HG03139 (cell line): Measurements from ENCODE around the gene DHRSX.
"Not testable (repeated sequence)": the region's sequence is repeated elsewhere in the genome, so short reads cannot be mapped to it uniquely, and the experiment has no call there.

Experiments
- ATAC-seq: cut with Tn5 transposase; IDR thresholded peaks from one replicate; pipeline ENCODE4 v1.9.1; 2021; ENCODE audit not compliant: unreplicated experiment

Gene DHRSX

GRCh38 chrX:2478546-2479419 lies 22.0 kb downstream of the DHRSX start:
- ATAC-seq: no peak

GRCh38 chrX:2477313-2477712 lies 23.5 kb downstream of the DHRSX start:
- ATAC-seq: not testable (repeated sequence)

- no peak for ATAC-seq
These were observed 25.6 kb downstream of the DHRSX start for GRCh38 chrX:2474963-2475726.

- no peak for ATAC-seq
These were observed 26.4 kb downstream of the DHRSX start for GRCh38 chrX:2474280-2474962.

- not testable (repeated sequence) for ATAC-seq
These were observed 27.7 kb downstream of the DHRSX start for GRCh38 chrX:2473064-2473463.

- no peak for ATAC-seq
These were observed 29.1 kb downstream of the DHRSX start for GRCh38 chrX:2471641-2472040.

DNA sequence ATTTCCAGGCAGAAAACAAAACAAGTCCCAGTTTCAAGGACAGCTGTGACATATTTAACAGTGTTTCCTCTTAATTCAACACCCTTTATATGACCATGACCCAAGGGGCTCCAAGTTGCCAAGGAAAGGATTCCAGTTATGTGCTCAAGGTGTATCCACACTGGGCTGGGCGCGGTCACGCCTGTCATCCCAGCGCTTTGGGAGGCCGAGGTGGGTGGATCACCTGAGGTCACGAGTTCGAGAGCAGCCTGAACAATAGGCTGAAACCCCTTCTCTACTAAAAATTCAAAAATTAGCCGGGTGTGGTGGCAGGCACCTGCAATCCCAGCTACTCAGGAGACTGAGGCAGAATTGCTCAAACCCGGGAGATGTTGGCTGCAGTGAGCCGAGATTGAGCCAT lies 29.6 kb downstream of the DHRSX start:
- not testable (repeated sequence) for ATAC-seq

GRCh38 chrX:2469852-2470251 lies 30.9 kb downstream of the DHRSX start:
- not testable (repeated sequence) for ATAC-seq

DNA sequence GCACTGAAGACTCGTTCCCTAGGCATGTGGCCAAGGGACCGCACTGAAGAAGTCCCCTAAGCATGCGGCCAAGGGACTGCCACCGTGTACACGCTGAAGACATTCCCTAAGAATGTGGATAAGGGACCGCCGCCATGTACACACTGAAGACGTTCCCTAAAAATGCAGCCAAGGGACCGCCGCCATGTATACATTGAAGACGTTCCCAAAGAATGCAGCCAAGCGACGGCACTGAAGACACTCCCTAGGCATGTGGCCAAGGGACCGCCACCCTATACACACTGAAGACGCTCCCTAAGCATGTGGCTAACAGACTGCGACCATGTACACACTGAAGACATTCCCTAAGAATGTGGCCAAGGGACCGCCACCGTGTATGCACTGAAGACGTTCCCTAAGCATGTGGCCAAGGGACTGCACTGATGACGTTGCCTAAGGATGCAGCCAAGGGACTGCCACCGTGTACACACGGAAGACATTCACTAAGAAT lies 31.5 kb downstream of the DHRSX start:
- no peak for ATAC-seq

DNA sequence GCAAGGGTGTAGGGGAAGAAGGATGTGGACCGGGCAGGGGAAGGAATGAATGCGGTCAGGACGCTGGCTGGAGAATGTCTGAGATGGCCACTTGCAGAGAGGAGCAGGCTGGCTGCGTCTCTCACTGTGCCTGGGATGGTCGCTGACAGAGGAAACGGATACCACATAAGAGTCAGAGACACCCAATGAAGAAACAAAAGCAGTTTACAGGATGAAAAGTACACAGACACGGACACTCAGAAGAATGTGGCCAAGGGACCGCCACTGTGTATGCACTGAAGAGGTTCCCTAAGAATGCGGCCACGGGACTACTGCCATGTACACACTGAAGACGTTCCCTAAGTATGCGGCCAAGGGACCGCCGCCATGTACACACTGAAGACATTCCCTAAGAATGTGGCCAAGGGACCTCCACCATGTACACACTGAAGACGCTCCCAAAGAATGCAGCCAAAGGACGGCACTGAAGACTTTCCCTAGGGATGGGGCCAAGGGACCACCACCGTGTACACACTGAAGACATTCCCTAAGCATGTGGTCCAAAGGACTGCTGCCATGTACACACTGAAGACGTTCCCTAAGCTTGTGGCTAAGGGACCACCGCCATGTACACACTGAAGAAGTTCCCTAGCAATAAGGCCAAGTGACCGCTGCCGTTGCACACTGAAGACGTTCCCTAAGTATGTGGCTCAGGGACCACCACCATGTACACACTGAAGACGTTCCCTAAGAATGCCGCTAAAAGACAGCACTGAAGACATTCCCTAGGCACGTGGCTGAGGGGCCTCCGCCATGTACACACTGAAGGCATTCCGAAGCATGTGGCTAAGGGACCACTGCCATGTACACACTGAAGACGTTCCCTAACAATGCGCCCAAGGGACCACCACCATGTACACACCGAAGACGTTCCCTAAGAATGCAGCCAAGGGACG lies 32.2 kb downstream of the DHRSX start:
- ATAC-seq: no peak

- ATAC-seq: no peak
These were observed 33.7 kb downstream of the DHRSX start for GRCh38 chrX:2466876-2467656.

DNA sequence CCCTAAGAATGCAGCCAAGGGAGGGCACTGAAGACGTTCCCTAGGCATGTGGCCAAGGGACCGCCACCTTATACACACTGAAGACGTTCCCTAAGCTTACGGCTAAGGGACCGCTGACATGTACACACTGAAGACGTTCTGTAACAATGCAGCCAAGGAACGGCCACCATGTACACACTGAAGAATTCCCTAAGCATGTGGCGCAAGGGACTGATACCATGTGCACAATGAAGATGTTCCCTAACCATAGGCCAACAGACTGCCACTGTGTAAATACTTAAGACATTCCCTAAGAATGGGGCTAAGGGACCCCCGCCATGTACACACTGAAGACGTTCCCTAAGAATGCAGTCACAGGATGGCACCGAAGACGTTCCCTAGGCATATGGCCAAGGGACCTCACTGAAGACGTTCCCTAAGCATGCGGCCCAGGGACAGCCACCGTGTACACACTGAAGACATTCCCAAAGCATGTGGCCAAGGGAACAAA lies 36.1 kb downstream of the DHRSX start:
- ATAC-seq: no peak

DNA sequence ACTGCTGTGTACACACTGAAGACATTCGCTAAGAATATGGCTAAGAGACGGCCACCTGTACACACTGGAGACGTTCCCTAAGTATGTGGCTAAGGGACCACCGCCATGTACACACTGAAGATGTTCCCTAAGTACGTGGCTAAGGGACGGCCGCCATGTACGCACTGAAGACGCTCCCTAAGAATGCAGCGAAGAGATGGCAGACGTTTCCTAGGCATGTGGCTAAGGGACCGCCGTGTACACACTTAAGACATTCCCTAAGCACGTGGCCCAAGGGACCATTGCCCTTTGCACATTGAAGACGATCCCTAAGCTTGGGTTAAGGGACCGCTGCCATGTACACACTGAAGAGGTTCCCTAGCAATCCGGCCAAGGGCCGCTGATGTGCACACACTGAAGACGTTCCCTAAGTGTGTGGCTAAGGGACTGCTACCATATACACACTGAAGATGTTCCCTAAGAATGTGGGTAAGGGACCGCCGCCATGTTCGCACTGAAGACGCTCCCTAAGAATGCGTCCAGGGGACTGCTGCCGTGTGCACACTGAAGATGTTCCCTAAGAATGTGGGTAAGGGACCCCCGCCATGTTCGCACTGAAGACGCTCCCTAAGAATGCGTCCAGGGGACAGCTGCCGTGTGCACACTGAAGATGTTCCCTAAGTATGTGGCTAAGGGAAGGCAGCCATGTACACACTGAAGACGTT lies 36.7 kb downstream of the DHRSX start:
- no peak for ATAC-seq

DNA sequence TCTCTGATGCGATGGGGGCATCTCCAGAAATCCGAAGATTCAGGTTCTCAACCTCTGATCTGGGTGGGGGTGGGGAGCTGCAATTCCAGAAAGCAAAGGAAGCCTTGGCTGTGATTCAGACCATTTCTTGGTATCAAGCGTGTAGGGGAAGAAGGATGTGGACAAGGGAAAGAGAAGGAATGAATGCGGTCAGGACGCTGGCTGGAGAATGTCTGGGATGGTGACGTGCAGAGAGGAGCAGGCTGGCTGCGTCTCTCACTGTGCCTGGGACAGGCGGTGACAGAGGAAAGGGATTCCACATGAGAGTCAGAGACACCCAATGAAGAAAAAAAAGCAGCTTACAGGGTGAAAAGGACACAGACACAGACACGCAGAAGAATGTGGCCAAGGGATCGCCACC lies 37.3 kb downstream of the DHRSX start:
- not testable (repeated sequence) for ATAC-seq

DNA sequence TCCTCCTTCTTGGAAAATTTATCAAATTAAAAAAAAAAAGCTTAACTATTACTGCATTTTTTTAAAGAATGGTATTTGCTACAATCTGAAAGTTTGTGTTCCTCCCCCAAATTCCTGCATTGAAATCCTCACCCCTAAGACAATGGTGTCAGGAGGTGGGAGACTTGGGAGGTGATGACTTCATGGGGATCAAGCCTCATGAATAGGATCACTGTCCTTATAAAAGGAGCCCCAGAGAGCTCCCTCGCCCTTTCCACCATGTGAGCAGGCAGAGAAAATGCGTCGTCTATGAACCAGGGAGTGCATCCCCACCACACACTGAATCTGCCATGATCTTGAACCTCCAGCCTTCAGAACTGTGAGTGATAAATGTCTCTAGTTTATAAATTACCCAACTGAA lies 38.0 kb downstream of the DHRSX start:
- ATAC-seq: no peak

DNA sequence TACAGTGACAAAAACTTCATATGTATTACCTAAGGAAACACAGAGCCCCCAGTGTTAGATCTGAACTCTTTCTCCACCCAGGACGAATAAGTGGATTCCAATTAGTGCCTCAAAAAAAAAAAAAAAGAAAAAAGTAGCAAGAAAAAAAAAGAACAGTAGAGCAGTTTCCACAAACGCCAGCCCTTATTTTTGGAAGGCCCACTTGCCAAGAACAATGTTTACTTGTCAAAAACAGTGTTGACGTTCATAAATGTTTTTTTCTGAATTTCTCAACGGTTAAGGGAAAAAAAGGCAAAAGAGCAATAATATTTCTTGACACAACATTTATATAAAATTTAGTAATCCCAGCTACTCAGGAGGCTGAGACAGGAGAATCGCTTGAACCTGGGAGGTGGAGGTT lies 38.7 kb downstream of the DHRSX start:
- no peak for ATAC-seq

DNA sequence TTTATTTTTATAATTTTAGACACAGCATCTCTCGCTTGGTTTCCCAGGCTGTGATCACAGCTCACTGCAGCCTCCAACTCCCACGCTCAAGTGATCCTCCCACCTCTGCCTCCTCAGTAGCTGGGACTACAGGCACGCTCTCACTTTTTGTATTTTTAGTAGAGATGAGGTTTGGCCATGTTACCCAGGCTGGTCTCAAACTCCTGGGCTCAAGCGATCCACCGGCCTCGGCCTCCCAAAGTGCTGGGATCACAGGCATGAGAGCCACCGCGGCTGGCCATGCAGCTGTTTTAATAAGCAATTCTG lies 39.1 kb downstream of the DHRSX start:
- ATAC-seq: no peak

DNA sequence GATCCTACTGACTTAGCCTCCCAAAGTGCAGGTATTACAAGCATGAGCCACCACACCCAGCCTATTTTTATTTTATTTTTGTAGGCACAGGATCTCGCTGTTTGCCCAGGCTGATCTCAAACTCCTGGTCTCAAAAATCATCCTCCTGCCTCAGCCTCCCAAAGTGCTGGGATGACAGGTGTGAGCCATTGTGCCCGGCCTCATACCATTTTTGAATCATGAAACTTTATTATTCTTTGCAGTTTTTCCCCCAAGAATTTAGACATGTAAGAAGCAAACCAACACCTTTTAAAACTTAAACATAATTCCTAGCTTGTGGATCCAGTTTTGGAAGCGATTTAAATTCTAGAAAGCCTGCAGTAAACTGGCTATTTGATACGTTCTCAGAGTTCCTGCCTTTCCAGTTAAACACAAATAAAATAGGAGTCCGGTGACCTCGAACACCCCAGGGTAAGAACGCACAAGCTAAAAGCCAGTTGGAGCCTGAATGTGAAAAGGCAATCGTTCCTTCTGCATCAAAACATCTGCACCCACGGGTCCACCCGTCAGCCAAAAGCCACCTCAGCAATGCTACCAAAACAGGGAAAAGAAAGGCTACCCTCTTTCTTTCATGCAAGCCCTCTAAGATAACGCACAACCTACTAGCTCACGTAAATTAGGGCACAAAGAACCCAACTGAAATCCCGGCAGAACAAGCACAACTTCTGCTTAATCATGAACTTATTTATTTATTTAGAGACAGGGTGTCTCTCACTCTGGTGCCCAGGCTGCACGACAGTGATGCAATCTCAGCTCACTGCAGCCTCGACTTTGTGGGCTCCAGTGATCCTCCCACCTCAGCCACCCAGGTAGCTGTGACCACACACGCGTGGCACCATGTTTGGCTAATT lies 39.7 kb downstream of the DHRSX start:
- ATAC-seq: not testable (repeated sequence)
